Muscle layer of duodenum (tissue), 2 donors: Measurements from ENCODE around the gene ZWINT.
A peak's percentile ranks its signal among the peaks of the same experiment; 100 is the strongest.

Experiments
- H3K27ac ChIP-seq: one replicate; pipeline ENCODE4 v1.7.0; 2013; ENCODE audit warnings: mild to moderate bottlenecking, low read length
- H3K27me3 ChIP-seq: one replicate; pipeline ENCODE4 v1.7.0; 2013; ENCODE audit warnings: low read depth, mild to moderate bottlenecking, control low read depth, low read length
- H3K36me3 ChIP-seq, 2 donors: one replicate each; pipeline ENCODE4 v1.7.0; 2013; ENCODE audit warnings: low read length in 2 of 2, control low read depth in 1 of 2, mild to moderate bottlenecking in 1 of 2; ENCODE audit not compliant: insufficient read depth in 2 of 2, control insufficient read depth in 1 of 2
- H3K4me1 ChIP-seq, 2 donors: one replicate each; pipeline ENCODE4 v1.7.0; 2013; ENCODE audit warnings: low read length in 2 of 2, mild to moderate bottlenecking in 2 of 2, control low read depth in 1 of 2, moderate library complexity in 1 of 2; ENCODE audit not compliant: insufficient read depth in 2 of 2, control insufficient read depth in 1 of 2
- H3K4me3 ChIP-seq, 2 donors: one replicate each; pipeline ENCODE4 v1.7.0; 2013; ENCODE audit warnings: low read length in 2 of 2, low read depth in 1 of 2, mild to moderate bottlenecking in 1 of 2
- H3K9me3 ChIP-seq, 2 donors: one replicate each; pipeline ENCODE4 v1.7.0; 2013; ENCODE audit warnings: low read length in 2 of 2, control low read depth in 1 of 2, mild to moderate bottlenecking in 1 of 2; ENCODE audit not compliant: control insufficient read depth in 1 of 2
- donor health status: healthy.

The ZWINT gene

GRCh38 chr10:56360967-56361612 lies at the start of gene ZWINT:
TSS of gene ZWINT (minus strand) at chr10:56361259. CDS start at chr10:56361236, 23 bp downstream.
- Histone ChIP-seq H3K4me1 (peaks cover 6 to 8% of the 10 kb centered on the region in 2 donors), H3K36me3 (no peaks in the 10 kb centered on the region), H3K9me3 (no peaks in the 10 kb centered on the region), H3K27me3 (no peaks in the 10 kb centered on the region), H3K27ac (peak within 1 kb of the TSS; percentile 61), H3K4me3 (peak within 1 kb of the TSS; percentile 91 to 95)

- H3K27me3 ChIP-seq = no peaks in the 10 kb centered on the region
- no peaks in the 10 kb centered on the region for H3K4me1 ChIP-seq
- no peak overlapping the region for H3K27ac ChIP-seq
- H3K36me3 ChIP-seq = no peaks in the 10 kb centered on the region
- no peaks in the 10 kb centered on the region for H3K9me3 ChIP-seq
- no peak overlapping the region for H3K4me3 ChIP-seq
Measured at GRCh38 chr10:56383806-56384205, 22.7 kb upstream of the ZWINT start.

- Histone ChIP-seq H3K27ac (no peak overlapping the region), H3K36me3 (no peaks in the 10 kb centered on the region), H3K9me3 (peaks cover 5 to 14% of the 10 kb centered on the region in 2 donors), H3K27me3 (no peaks in the 10 kb centered on the region), H3K4me3 (no peak overlapping the region), H3K4me1 (no peaks in the 10 kb centered on the region)
Measured at GRCh38 chr10:56370217-56371113, 9.4 kb upstream of the ZWINT start.

GRCh38 chr10:56360583-56360966 lies 484 bp downstream of the ZWINT start:
- Histone ChIP-seq H3K9me3 (no peaks in the 10 kb centered on the region), H3K36me3 (no peaks in the 10 kb centered on the region), H3K27me3 (no peaks in the 10 kb centered on the region), H3K4me3 (peak overlapping the region; percentile 91 to 95), H3K27ac (no peak overlapping the region), H3K4me1 (peaks cover 6 to 8% of the 10 kb centered on the region in 2 donors)

- no peaks in the 10 kb centered on the region for H3K36me3 ChIP-seq
- no peak overlapping the region for H3K27ac ChIP-seq
- H3K27me3 ChIP-seq = no peaks in the 10 kb centered on the region
- H3K4me3 ChIP-seq = no peak overlapping the region
- H3K9me3 ChIP-seq = no peaks in the 10 kb centered on the region
- H3K4me1 ChIP-seq = peaks cover 6 to 8% of the 10 kb centered on the region in 2 donors
Measured at GRCh38 chr10:56359837-56360236, 1.2 kb downstream of the ZWINT start.

GRCh38 chr10:56357018-56357417 lies 4.0 kb downstream of the ZWINT start:
- H3K27me3 ChIP-seq = no peaks in the 10 kb centered on the region
- H3K4me3 ChIP-seq = no peak overlapping the region
- no peaks in the 10 kb centered on the region for H3K36me3 ChIP-seq
- H3K27ac ChIP-seq = no peak overlapping the region
- H3K4me1 ChIP-seq = peaks cover 6 to 8% of the 10 kb centered on the region in 2 donors
- no peaks in the 10 kb centered on the region for H3K9me3 ChIP-seq

GRCh38 chr10:56351909-56352630 lies 9.0 kb downstream of the ZWINT start:
- no peaks in the 10 kb centered on the region for H3K9me3 ChIP-seq

GRCh38 chr10:56349611-56350010 lies 11.4 kb downstream of the ZWINT start:
- Histone ChIP-seq H3K27me3 (no peaks in the 10 kb centered on the region), H3K9me3 (no peaks in the 10 kb centered on the region)

More at GRCh38 chr10:56351909-56352630, 9.0 kb downstream of the ZWINT start:
- Histone ChIP-seq H3K27me3 (no peaks in the 10 kb centered on the region), H3K4me1 (no peaks in the 10 kb centered on the region), H3K36me3 (no peaks in the 10 kb centered on the region), H3K27ac (no peak overlapping the region), H3K4me3 (no peak overlapping the region)

GRCh38 chr10:56348101-56348500 lies 13.0 kb downstream of the ZWINT start:
- Histone ChIP-seq H3K36me3 (no peaks in the 10 kb centered on the region), H3K27me3 (no peaks in the 10 kb centered on the region), H3K4me1 (no peaks in the 10 kb centered on the region), H3K9me3 (no peaks in the 10 kb centered on the region), H3K27ac (no peak overlapping the region), H3K4me3 (no peak overlapping the region)

More at GRCh38 chr10:56349611-56350010, 11.4 kb downstream of the ZWINT start:
- Histone ChIP-seq H3K4me1 (no peaks in the 10 kb centered on the region), H3K4me3 (no peak overlapping the region), H3K36me3 (no peaks in the 10 kb centered on the region), H3K27ac (no peak overlapping the region)

- no peaks in the 10 kb centered on the region for H3K27me3 ChIP-seq
- H3K9me3 ChIP-seq = no peaks in the 10 kb centered on the region
- H3K4me3 ChIP-seq = no peak overlapping the region
- no peaks in the 10 kb centered on the region for H3K36me3 ChIP-seq
- H3K27ac ChIP-seq = no peak overlapping the region
- H3K4me1 ChIP-seq = no peaks in the 10 kb centered on the region
Measured at GRCh38 chr10:56346845-56347415, 14.1 kb downstream of the ZWINT start.

- no peaks in the 10 kb centered on the region for H3K4me1 ChIP-seq
- H3K27me3 ChIP-seq = no peaks in the 10 kb centered on the region
- peaks cover 0 to 7% of the 10 kb centered on the region in 2 donors for H3K9me3 ChIP-seq
- no peak overlapping the region for H3K27ac ChIP-seq
- H3K4me3 ChIP-seq = no peak overlapping the region
- no peaks in the 10 kb centered on the region for H3K36me3 ChIP-seq
Measured at GRCh38 chr10:56341612-56342011, 19.4 kb downstream of the ZWINT start.
